ENCODE results near the gene NTRK3.

DNA sequence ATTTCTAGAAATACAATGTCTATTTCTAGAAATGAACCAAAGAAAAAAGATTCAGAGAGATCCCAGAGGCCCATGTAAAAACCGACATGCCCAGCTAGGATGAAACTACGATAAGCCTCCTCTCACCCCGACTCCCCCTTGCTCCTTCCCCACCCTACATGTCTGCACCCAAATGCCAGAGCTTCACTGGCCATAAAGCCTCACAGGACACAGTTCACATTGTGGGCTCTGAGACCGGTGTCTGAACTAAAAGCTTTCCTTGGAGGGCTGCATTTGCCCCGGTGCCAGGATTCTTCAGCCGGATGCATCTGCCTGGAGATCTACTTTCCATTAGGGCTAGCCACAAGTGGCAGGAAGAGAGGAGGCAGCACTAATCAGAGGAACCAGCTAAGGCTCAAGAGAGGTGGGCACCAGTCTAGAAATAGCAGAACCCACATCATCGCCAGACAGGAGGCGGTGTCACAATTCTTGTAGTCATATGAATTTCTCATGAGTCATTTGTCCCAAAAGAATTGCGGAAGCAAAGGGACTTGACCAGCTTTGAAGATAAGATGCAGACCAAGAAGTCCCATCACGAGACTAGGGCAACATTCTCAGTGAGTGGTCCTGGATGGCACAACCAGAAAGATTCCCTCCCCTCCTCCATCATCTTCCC lies 353.6 kb downstream of the NTRK3 start:
- TF ChIP-seq REST (IDR thresholded peaks at IDR 0.05; ENCODE audit: borderline replicate concordance) = no peak
- TF ChIP-seq POLR2AphosphoS5 (IDR thresholded peaks at IDR 0.05) = no peak
- TF ChIP-seq CTCF (IDR thresholded peaks at IDR 0.05; ENCODE audit: poor library complexity, severe bottlenecking) = no peak
- TF ChIP-seq SMC3 (conservative IDR thresholded peaks at IDR 0.05; ENCODE audit: poor library complexity) = no peak
- no peak for TF ChIP-seq EZH2 (IDR thresholded peaks at IDR 0.05; ENCODE audit: borderline replicate concordance, insufficient read depth, low read length, poor library complexity, severe bottlenecking)
- TF ChIP-seq TAF1 (IDR thresholded peaks at IDR 0.05; ENCODE audit: low read depth) = no peak
- no peak for TF ChIP-seq EP300 (conservative IDR thresholded peaks at IDR 0.05; ENCODE audit: poor library complexity, severe bottlenecking)
- no peak for TF ChIP-seq MXI1 (conservative IDR thresholded peaks at IDR 0.05; ENCODE audit: poor library complexity, severe bottlenecking)
- TF ChIP-seq RAD21 (conservative IDR thresholded peaks at IDR 0.05) = no peak

Measured in neural cell (in vitro differentiated cells).